Measurements from ENCODE around the gene ANXA4.

Gene ANXA4

GRCh38 chr2:69789175-69789721 lies 47.3 kb downstream of the ANXA4 start:
- no peak for TF ChIP-seq BACH2 (CRISPR knock-in tag; IDR thresholded peaks at IDR 0.05; ENCODE audit: borderline replicate concordance)
- TF ChIP-seq TOX (CRISPR knock-in tag; IDR thresholded peaks at IDR 0.05; ENCODE audit: borderline replicate concordance) = no peak
- peak; percentile 36 for TF ChIP-seq ISL1 (CRISPR knock-in tag; IDR thresholded peaks at IDR 0.05)
- 0 out of 2 replicates have a peak, but pooled peaks have one; percentile 36 for TF ChIP-seq ZFP3 (CRISPR knock-in tag; IDR thresholded peaks at IDR 0.05)
- TF ChIP-seq RARB (CRISPR knock-in tag; IDR thresholded peaks at IDR 0.05) = no peak
- TF ChIP-seq ARNTL (CRISPR knock-in tag; IDR thresholded peaks at IDR 0.05; ENCODE audit: borderline replicate concordance, low read depth) = no peak
- no peak for TF ChIP-seq ZNF8 (CRISPR knock-in tag; IDR thresholded peaks at IDR 0.05)
- peak; percentile 98 for ATAC-seq

GRCh38 chr2:69789772-69790600 lies 48.1 kb downstream of the ANXA4 start:
- peak; percentile 40 for ATAC-seq
- TF ChIP-seq TCF4 (CRISPR knock-in tag; IDR thresholded peaks at IDR 0.05; ENCODE audit: borderline replicate concordance) (no peak), CSRNP3 (CRISPR knock-in tag; IDR thresholded peaks at IDR 0.05) (no peak)

GRCh38 chr2:69790601-69790959 lies 48.6 kb downstream of the ANXA4 start:
- TF ChIP-seq PPARA (CRISPR knock-in tag; IDR thresholded peaks at IDR 0.05; ENCODE audit: borderline replicate concordance) = no peak
- TF ChIP-seq SNAI2 (CRISPR knock-in tag; IDR thresholded peaks at IDR 0.05) = no peak
- TF ChIP-seq ZFP30 (CRISPR knock-in tag; IDR thresholded peaks at IDR 0.05) = no peak
- no peak for TF ChIP-seq GLIS3 (CRISPR knock-in tag; IDR thresholded peaks at IDR 0.05)
- no peak for TF ChIP-seq CSRNP3 (CRISPR knock-in tag; IDR thresholded peaks at IDR 0.05)
- no peak for TF ChIP-seq RARB (CRISPR knock-in tag; IDR thresholded peaks at IDR 0.05)
- TF ChIP-seq BACH2 (CRISPR knock-in tag; IDR thresholded peaks at IDR 0.05; ENCODE audit: borderline replicate concordance) = no peak
- TF ChIP-seq ESRRG (CRISPR knock-in tag; IDR thresholded peaks at IDR 0.05) = no peak
- no peak for TF ChIP-seq ZNF565 (CRISPR knock-in tag; conservative IDR thresholded peaks at IDR 0.05; ENCODE audit: low read depth)
- TF ChIP-seq POU6F1 (CRISPR knock-in tag; IDR thresholded peaks at IDR 0.05; ENCODE audit: borderline replicate concordance, low read depth) = no peak
- no peak for ATAC-seq

GRCh38 chr2:69791045-69791444 lies 49.1 kb downstream of the ANXA4 start:
- no peak for TF ChIP-seq ZC3H10 (CRISPR knock-in tag; IDR thresholded peaks at IDR 0.05)
- TF ChIP-seq ARNTL (CRISPR knock-in tag; IDR thresholded peaks at IDR 0.05; ENCODE audit: borderline replicate concordance, low read depth) = no peak
- no peak for TF ChIP-seq TOX (CRISPR knock-in tag; IDR thresholded peaks at IDR 0.05; ENCODE audit: borderline replicate concordance)
- no peak for TF ChIP-seq SNAI2 (CRISPR knock-in tag; IDR thresholded peaks at IDR 0.05)

GRCh38 chr2:69796174-69796573 lies 54.2 kb downstream of the ANXA4 start:
- no peak for ATAC-seq
- TF ChIP-seq ZNF70 (CRISPR knock-in tag; IDR thresholded peaks at IDR 0.05) (no peak), ZFP3 (CRISPR knock-in tag; IDR thresholded peaks at IDR 0.05) (no peak), BACH2 (CRISPR knock-in tag; IDR thresholded peaks at IDR 0.05; ENCODE audit: borderline replicate concordance) (no peak), TOX (CRISPR knock-in tag; IDR thresholded peaks at IDR 0.05; ENCODE audit: borderline replicate concordance) (no peak), CSRNP3 (CRISPR knock-in tag; IDR thresholded peaks at IDR 0.05) (no peak), POU6F1 (CRISPR knock-in tag; IDR thresholded peaks at IDR 0.05; ENCODE audit: borderline replicate concordance, low read depth) (no peak), ISL1 (CRISPR knock-in tag; IDR thresholded peaks at IDR 0.05) (no peak), RARB (CRISPR knock-in tag; IDR thresholded peaks at IDR 0.05) (no peak), ZNF8 (CRISPR knock-in tag; IDR thresholded peaks at IDR 0.05) (no peak), PPARA (CRISPR knock-in tag; IDR thresholded peaks at IDR 0.05; ENCODE audit: borderline replicate concordance) (no peak), ZFP30 (CRISPR knock-in tag; IDR thresholded peaks at IDR 0.05) (no peak), PATZ1 (CRISPR knock-in tag; IDR thresholded peaks at IDR 0.05; ENCODE audit: borderline replicate concordance) (no peak), ZC3H10 (CRISPR knock-in tag; IDR thresholded peaks at IDR 0.05) (no peak), TCF4 (CRISPR knock-in tag; IDR thresholded peaks at IDR 0.05; ENCODE audit: borderline replicate concordance) (no peak), CREB5 (CRISPR knock-in tag; IDR thresholded peaks at IDR 0.05; ENCODE audit: low read depth) (no peak), SNAI2 (CRISPR knock-in tag; IDR thresholded peaks at IDR 0.05) (no peak)

More at GRCh38 chr2:69791045-69791444, 49.1 kb downstream of the ANXA4 start:
- ATAC-seq = no peak
